Activated CD8-positive, alpha-beta memory T cell treated with anti-CD3 and anti-CD28 coated beads for 36 hours (primary cell): ENCODE results near the gene PRAMEF17. TPM values are rescaled to one million over a fixed set of nuclear protein-coding genes. Genes with fewer than 3 reads are reported as not detected.
"Not testable (repeated sequence)": the region's sequence is repeated elsewhere in the genome, so short reads cannot be mapped to it uniquely, and the experiment has no call there.

Experiments
- CTCF ChIA-PET: fragments of 350-600 bp; sonication (Branson Sonifier 250); formaldehyde crosslinking; loops from one replicate; lab custom pipeline; 2021; ENCODE audit warnings: antibody characterized with exemption; lab: Charles Lee
- POLR2A ChIA-PET: fragments of 350-600 bp; sonication (Branson Sonifier 250); formaldehyde crosslinking; loops from one replicate; lab custom pipeline; 2021; ENCODE audit warnings: antibody characterized with exemption; lab: Charles Lee
- total RNA-seq, 2 experiments: library from RNA; stranded (reverse); gene quantifications; one replicate each; pipeline ENCODE4 v1.2.3, GENCODE V29; 2021

The PRAMEF17 gene
- total RNA-seq, 2 experiments from 2014 or later, result not detected

GRCh38 chr1:13435458-13435857, 46.0 kb downstream of the PRAMEF17 start:
- CTCF ChIA-PET, result no interaction called here
- POLR2A ChIA-PET, result no interaction called here

- POLR2A ChIA-PET, CTCF ChIA-PET: not testable (repeated sequence)
These were observed 49.8 kb downstream of the PRAMEF17 start for GRCh38 chr1:13439104-13439783.

Other genes with a start within 250 kb of the PRAMEF17 start
- not detected for gene PRAMEF26, start 233.6 kb upstream of the PRAMEF17 start, total RNA-seq
- not detected for gene HNRNPCL4, start 224.0 kb upstream of the PRAMEF17 start, total RNA-seq
- gene PRAMEF9, start 217.8 kb upstream of the PRAMEF17 start, total RNA-seq, result not detected
- gene PRAMEF13, start 188.2 kb upstream of the PRAMEF17 start, total RNA-seq, result not detected
- not detected for gene PRAMEF18, start 163.5 kb upstream of the PRAMEF17 start, total RNA-seq
- gene PRAMEF5, start 135.4 kb upstream of the PRAMEF17 start, total RNA-seq, result not detected
- not detected for gene PRAMEF8, start 104.5 kb upstream of the PRAMEF17 start, total RNA-seq
- not detected for gene PRAMEF33, start 86.1 kb upstream of the PRAMEF17 start, total RNA-seq
- gene PRAMEF15, start 74.1 kb upstream of the PRAMEF17 start, total RNA-seq, result not detected
- not detected for gene PRAMEF14, start 42.5 kb upstream of the PRAMEF17 start, total RNA-seq
- gene PRAMEF19, start 17.7 kb upstream of the PRAMEF17 start, total RNA-seq, result not detected
- gene PRAMEF20, start 20.8 kb downstream of the PRAMEF17 start, total RNA-seq, result not detected
- gene LRRC38, start 124.4 kb downstream of the PRAMEF17 start, total RNA-seq, result not detected
- gene PDPN, start 194.2 kb downstream of the PRAMEF17 start, total RNA-seq, result not detected